Fibroblast of skin of abdomen (primary cell): ENCODE data around the gene FOXP3.

Experiments
- DNase-seq: peaks from one replicate; pipeline ENCODE4 v3.0.0-alpha.2; 2013

The FOXP3 gene

DNA sequence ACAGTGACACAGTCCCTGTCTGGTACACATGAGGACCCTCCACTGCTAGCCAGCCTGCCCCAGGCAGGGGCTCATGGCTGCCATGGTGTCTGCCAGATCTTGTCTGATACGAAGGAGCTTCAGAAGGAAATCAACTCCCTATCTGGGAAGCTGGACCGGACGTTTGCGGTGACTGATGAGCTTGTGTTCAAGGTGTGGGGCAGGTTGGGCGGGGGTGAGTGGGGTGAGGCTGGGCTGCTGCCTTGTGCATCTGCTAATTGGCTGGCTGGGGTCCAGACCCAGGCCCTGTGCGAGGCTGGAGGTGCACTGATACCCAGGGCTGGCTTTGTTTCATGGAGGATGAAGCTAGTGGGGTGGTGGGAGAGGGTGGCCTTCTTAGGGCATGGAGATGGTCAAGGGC lies 15.4 kb downstream of the FOXP3 start:
- no peak for DNase-seq

DNA sequence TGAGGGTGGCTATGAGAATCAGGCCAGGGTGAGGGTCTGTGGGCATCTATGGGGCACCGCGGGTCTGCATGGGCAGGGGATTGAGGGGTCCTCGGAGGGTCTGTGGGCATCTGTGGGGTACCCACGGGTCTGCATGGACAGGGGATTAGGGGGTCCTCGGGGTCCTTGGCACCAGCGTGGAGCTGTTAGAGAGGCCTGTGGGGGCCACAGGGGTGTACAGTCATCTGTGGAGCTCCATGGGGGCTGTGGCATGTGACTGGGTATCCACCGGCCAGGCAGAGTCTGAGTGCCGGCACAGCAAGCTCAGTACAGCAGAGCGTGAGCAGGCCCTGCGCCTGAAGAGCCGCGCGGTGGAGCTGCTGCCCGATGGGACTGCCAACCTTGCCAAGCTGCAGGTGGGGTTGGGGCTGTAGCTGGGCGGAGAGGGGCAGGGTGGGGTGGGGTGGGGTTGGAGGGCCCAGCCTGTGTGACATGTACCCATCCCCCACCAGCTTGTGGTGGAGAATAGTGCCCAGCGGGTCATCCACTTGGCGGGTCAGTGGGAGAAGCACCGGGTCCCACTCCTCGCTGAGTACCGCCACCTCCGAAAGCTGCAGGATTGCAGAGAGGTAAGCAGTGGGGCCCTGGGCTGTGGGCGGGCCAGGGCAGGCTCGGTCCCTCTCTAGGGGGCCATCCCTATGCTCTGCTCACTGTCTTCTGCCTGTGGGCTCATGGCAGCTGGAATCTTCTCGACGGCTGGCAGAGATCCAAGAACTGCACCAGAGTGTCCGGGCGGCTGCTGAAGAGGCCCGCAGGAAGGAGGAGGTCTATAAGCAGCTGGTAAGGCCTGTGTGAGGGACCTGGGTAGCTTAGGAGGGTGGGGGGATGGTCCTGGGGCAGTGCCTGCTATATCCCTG lies 16.3 kb downstream of the FOXP3 start:
- DNase-seq: no peak

DNA sequence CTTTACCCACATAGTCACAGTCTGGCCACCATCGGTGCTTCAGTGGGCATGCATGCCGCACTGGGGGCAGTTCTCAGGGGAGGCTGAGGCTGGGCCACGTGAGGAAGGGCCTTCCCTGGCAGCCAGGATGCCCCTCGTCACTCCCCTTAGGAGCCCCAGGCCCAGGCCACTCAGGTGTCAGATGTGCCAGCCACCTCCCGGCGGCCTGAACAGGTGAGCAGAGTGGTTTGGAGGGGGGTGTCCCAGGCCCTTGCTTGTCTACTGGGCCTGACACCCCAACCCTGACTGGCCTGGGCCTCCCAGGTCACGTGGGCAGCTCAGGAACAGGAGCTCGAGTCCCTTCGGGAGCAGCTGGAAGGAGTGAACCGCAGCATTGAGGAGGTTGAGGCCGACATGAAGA lies 17.2 kb downstream of the FOXP3 start:
- no peak for DNase-seq

DNA sequence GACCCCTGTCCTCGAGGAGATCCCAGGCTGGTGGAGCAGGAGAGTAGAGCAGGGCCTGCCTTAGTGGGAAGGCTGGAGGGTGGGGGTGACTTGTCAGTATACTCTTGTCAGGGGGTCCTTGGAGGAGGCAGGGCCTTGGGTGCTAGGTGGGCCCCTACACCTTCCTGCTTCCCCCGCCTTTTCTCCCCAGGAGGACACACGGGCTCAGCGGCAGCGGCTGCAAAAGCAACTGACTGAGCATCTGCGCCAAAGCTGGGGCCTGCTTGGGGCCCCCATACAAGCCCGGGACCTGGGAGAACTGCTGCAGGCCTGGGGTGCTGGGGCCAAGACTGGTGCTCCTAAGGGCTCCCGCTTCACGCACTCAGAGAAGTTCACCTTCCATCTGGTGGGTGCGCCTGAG lies 18.0 kb downstream of the FOXP3 start:
- DNase-seq: no peak

DNA sequence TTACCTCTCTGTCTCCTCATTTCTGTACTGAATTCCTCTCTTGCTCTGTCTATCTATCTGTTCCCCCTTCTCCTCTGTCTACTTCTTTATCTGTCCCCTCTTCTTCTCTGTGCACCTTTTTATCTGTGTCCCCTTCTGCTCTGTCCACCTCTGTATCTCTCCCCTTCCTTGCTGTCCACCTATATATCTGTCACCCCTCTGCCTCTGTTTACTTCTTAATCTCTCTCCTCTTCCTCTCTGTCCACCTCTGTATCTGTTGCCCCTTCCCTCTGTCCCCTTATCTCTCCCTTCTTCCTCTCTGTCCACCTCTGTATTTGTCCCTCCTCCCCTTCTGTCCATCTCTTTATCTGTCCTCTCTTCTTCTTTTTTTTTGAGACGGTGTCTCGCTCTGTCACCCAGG lies 20.3 kb downstream of the FOXP3 start:
- DNase-seq: no peak

DNA sequence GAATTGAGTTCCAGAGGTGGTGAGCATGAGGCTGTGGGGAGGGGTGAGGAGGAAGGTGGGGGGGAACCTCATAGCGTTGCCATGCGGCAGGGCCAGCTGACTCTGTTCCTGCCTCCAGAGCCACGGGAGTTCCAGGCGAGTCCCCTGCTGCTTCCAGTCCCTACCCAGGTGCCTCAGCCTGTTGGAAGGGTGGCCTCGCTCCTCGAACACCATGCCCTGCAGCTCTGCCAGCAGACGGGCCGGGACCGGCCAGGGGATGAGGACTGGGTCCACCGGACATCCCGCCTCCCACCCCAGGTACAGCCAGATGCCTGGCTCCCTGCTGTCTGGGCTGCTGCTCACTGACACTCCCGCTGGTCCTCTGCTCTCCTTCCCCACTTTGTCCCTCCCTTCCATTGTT lies 21.3 kb downstream of the FOXP3 start:
- no peak for DNase-seq

DNA sequence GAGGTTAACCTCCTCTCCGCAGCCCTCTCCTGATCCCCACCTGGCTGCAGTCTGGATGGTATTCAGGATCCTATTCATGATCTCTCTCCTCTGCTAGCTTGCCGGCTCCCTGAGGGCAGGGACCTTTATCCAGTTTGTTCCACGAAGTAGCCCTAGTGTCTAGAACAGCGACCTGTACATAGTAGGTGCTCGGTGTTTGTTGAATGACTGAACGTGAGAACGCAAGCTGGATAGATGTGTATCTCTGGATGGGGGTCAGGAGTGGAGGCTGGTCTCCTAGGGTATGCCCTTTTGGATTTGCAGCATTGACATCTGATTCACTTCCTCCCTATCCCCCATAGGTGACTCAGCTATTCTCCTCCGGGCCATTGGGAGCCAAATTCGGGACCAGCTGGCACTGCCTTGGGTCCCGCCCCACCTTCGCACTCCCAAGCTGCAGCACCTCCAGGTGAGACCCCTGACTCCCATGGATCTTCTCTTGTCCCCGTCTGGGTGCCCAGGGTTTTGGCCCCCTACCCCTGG lies 21.9 kb downstream of the FOXP3 start:
- no peak for DNase-seq

DNA sequence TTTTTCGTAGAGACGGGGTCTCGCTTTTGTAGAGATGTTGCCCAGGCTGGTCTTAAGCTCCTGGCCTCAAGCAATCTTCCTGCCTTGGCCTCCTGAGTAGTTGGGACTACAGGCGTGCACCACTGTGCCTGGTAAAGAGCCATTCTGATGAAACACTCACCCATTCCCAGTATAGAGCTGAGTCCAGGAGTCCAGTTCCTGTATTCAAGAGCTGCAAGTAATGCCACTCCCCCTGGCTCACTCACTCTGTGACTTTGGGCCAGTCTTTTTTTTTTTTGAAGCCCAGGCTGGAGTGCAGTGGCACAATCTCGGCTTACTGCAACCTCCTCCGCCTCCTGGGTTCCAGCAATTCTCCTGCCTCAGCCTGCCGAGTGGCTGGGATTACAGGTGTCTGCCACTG lies 25.8 kb downstream of the FOXP3 start:
- no peak for DNase-seq

DNA sequence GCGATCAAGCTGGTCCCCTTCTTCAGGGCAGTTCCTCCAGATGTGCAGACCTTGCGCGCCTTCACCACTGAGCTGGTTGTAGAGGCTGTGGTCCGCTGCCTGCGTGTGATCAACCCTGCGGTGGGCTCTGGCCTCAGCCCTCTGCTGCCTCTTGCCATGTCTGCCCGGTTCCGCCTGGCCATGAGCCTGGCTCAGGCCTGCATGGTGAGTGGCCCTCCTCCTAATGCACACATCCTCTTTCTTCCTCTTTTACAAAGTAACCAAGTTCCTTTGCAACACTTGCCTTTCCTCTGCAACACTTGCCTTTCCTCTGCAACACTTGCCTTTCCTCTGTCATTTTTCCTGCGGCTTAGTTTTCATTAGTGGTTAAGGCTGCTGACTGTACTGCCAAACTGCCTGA lies 27.4 kb downstream of the FOXP3 start:
- DNase-seq: no peak

DNA sequence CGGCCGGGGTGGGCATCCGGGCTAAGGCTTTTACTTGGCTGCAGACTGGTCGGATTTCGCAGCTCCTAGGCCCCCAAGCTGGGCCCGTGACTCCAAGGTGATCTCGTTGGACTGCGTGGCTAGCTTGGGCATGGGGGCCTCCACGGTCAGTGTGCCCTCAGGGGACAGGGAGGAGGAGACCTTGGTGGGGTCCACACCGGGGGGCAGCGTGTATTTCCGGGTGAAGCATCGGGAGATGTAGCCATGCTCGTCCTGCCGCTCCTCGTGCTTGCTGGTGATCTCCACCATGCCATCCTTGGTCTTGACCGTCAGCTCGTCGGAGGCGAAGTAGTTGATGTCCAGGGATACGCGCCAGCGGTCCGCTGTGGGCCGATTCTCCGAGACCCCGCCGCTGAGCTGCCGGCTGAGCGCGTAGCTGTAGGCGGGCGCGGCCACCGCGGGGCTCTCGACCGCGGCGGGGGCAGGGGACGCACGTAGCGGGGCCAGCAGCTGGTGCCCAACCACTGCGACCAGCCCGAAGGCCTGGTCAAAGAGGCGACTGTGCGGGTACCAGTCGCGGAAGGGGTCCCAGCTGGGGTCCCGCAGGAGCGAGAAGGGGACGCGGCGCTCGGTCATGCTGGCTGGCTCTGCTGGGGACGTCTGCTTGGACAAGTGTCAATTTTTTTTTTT lies 30.5 kb downstream of the FOXP3 start:
- DNase-seq: no peak

DNA sequence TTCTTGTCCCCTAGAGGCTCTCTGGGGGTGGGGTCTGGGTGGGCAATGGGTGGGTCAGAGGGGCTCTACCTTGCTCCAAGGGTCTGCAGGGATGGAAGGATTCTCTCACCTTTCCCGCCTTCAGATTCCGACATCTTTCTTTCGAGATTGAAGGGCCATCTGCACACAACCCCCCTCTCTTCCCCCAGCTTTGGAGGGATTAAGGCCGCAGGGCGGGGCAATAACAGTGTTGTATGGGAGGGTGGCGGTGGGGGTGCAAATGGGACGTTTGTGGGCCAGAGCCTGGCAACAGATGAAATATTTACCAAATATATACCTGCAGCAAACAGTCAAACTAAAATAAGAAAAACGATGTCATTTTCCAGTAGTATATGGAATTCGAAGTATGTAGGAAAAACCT lies 31.3 kb downstream of the FOXP3 start, which contains the start of gene CACNA1F:
TSS of gene CACNA1F (minus strand) at position 165 of the 400 bp plus-strand sequence. CDS start at position 134, 31 bp downstream.
- DNase-seq: no peak

DNA sequence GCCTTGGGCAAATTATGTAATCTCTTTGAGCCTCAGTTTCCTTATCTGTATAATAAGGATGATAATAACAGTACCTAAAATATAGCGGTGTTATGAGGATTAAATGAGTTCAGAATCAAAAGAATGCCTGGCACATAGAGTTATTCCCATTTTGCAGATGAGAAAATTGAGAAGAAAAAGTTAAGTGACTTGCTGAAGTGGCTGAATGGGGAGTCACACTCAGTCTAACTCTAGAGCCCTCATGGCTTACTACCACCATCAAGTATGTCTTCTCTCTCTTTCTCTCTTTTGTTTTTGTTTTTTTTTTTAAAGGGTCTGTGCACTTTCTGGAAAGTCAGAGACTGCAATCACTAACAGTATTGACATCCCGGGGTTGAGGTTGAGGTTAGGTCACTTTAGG lies 32.0 kb downstream of the FOXP3 start:
- DNase-seq: no peak

DNA sequence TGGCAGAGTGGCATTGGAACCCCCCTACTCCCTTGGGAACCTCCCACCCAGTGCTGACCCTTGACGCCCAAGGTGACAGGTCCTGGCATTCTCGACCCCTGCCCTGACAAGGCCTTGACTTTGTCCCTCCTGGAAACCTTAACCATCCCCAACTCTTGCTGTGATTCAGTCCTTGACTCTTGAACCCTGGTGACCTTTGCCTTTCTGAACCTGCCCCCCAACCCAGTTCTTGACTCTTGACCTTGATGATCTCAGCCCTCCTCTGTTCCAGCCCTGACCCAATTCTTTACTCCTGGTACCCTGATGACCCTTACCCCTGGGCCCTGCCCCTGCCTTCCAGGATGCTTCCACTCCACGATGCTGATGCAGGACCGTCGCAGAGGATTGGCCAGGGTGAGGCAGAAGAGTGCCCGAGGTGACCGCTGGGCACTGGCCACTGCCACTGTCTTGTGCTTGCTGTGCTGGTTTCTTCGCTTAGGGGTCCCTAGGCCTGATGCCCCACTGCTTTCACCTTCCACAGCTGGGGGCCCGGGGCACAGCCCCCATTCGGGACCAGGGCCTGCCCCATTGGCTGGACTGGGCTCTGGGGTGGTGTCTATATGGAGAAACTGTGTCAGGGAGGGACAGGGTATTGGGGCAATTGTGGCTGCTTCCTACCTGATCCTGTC lies 33.0 kb downstream of the FOXP3 start:
- DNase-seq: no peak

DNA sequence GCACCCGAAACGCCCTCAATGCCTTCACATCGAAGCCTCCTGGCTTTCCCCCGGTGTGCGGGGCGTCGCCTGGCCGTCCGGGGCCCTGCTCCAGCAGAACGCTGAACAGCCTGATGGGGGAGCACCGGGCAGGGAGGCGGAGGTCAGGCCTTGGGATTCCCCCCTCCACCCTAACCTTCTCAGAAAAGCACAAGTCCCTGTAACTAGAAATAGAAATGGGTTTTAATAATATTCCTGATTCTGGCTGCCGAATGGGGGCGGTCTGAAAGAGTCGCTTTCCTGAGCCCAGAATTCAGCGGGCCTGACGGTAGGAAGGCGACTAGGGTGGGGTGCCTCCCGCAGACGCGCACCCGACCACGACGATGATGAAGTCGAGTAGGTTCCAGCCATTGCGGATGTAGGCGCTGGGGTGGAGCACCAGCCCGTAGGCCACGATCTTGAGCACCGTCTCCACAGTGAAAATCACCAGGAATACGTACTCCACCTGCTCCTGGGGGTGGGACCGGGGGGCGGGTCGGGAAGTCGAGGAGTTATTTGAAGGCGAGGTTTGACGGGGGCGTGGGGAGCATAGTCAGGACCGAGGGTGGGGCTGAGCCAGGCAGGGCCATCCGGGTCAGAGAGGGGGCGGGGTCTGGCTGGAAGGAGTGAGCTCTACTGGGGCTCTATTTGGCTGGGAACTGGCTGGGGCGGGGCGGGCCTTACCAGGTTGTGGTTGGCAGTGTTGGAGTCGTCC lies 33.8 kb downstream of the FOXP3 start:
- no peak for DNase-seq

DNA sequence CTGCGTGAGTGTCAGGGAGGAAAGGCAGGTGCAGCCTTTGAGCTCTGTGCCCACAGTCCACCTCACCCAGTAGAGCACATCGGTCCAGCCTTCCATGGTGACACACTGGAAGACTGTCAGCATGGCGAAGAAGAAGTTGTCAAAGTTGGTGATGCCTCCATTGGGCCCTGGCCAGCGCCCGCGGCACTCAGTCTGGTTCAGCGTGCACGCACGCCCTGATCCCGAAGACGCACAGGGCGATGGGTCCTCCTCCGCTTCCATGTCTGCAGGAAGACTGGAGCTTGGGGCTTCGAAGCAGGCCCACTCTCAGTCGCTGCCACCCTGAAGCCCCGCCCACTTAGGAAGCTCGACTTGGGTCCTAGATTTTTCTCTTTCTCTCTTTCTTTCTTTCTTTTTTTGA lies 36.3 kb downstream of the FOXP3 start:
- DNase-seq: no peak

DNA sequence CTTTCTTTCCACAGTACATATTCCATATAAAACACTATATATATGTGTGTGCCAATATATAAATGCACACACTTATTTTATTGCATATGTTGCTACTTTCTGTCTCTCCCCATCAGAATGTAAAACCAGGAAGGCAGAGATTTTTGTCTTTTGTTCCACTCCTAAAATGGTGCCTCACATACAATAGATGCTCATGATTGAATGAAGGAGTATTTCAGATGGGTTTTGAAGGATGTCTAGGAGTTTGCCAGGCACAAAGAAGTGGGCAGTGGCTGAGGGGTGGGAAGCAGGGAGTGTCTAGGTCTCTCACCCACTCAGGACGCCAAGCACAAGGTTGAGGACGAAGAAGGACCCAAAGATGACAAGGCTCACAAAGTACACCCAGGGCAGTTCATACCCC lies 36.8 kb downstream of the FOXP3 start:
- no peak for DNase-seq

DNA sequence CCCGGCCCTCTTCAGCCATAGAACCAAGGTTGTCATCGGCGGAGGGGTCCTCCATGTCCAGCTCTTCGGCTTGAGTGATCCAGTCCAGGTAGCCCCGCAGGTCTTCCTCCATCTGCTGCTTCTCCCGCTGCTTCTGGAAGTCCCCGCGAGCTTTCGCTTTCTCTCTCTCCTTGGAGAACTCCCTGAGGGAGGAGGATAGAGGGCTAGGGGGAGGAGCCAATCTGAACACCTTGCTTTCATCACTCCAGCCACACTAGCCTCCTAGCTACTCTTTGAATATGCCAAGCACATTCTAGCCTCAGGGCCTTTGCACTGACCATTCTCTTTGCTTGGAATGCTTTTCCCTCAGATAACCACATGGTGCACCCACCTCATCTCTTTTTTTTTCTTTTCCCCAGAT lies 37.6 kb downstream of the FOXP3 start:
- DNase-seq: no peak

DNA sequence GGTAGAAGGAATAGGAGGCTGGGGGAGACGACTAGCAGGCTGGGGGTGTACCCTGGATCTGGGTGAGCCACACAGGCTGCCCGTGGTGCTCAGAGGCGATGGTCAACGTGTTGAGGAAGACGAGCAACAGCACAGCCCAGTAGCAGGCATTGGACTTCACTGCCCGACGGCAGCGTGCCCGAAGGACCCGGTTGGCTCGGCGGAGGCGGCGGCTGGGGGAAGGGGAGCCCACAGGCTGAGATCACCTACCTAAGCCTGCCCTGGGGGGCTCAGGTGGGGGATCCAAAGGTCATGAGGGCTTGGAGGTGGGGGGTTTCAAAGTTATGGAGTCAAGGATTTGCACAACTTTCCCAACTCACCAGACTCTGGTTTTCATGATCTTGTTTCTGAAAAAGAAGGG lies 38.7 kb downstream of the FOXP3 start:
- DNase-seq: no peak

DNA sequence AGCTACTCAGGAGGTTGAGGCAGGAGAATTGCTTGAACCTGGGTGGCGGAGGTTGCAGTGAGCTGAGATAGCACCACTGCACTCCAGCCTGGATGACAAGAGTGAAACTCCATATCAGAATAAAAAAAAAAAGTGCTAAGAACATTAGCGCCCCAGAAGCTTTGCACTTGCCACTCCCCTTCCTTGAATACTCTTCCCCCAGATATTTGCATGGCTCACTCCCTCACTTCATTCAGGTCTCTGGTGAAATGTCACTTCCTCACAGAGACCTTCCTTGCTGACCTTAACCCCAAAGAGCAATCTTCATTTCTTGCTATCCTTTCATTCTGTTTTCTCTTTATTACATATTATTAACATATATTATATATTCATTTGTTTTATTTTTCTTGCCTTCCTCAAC lies 42.6 kb downstream of the FOXP3 start:
- no peak for DNase-seq

DNA sequence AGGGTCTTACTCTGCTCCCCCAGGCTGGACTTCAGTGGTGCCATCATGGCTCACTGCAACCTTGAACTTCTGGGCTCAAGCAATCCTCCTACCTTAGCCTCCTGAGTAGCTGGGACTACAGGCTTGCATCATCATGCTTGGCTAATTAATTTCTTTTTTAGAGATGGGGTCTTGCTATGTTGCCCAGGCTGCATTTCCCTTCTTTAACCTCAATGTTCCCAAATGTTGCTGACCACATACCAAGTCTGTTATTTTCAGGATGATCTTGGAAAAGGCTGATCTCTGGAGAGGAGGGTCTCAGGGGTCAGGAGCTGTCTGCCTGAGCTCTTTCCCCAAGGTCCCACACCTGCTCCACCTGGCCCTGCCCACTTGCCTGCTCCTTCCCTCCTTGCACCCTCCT lies 44.4 kb downstream of the FOXP3 start:
- no peak for DNase-seq

DNA sequence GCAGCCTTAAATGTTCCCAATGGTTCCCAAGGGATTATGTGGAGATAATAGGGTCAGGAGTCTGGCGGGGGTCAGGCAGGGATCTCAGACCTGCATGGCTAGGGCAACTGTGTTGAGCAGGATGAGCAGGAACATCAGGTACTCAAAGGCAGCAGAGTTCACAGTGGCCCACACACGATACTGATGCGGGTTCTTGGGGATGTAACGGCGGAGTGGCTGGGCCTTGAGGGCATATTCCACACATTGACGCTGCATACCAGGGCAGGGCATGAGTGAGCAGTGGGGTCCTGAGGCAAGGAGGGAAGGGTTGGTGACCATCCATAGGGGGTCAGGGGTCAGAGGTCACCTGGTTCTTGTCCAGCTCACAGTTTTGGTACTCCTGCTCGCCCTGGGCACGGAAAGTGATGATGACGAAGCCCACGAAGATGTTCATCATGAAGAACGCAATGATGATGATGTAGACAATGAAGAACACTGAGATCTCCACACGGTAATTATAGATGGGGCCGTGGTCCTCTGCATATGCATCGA lies 49.4 kb downstream of the FOXP3 start:
- DNase-seq: no peak

DNA sequence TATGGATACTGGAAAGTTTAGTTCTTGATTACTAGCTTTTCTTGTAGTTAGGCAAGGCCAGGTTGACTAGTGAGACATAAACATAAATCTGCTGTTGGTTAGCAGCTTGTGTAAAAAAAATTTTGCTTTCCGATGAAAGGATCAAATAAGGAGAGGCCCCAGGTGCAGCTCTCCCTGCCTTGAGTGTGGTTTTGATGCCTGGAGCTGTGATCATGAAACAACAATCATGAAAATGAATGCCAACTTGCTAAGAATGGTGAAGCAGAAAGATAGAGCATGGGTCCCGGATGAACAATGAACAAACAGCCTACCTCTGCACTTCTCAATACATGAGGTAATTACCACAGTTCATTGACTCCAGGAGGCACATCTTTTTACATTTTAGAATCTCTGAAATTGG lies 50.1 kb downstream of the FOXP3 start:
- DNase-seq: no peak
